HepG2 (cell line): ENCODE measurements around the gene SLC4A5.

Source experiments
- ATF1 ChIP-seq: IDR thresholded peaks from 2 replicates; pipeline ENCODE4 v1.6.1; 2016; ENCODE audit warnings: mild to moderate bottlenecking, control low read depth
- KDM5A ChIP-seq: fragments of 200-600 bp; sonication (generic); IDR thresholded peaks from 2 replicates; pipeline ENCODE4 v1.7.0; 2018; ENCODE audit warnings: antibody characterized with exemption, mild to moderate bottlenecking, low read length, borderline replicate concordance
- POLR2AphosphoS5 ChIP-seq: IDR thresholded peaks from 2 replicates; pipeline ENCODE4 v1.6.1; 2012; ENCODE audit warnings: low read depth, low read length
- YY1 ChIP-seq: IDR thresholded peaks from 2 replicates; pipeline ENCODE4 v1.6.1; 2011; ENCODE audit warnings: low read length, low read depth, moderate library complexity, mild to moderate bottlenecking; ENCODE audit not compliant: insufficient read depth, insufficient replicate concordance
- ZFX ChIP-seq: sonication (generic); formaldehyde crosslinking; IDR thresholded peaks from 2 replicates; pipeline ENCODE4 v1.4.0; 2020; ENCODE audit warnings: mild to moderate bottlenecking, low read depth, missing genetic modification reagents, moderate library complexity
- TF ChIP-seq, protein P1 (sequence below): fragments of 450-650 bp; IDR thresholded peaks from 2 replicates; pipeline ENCODE4 v1.6.1; 2017; ENCODE audit warnings: mild to moderate bottlenecking
- TF ChIP-seq, protein P2 (sequence below), 2 experiments: sonication (generic) in 1 of 2; formaldehyde crosslinking in 1 of 2; IDR thresholded peaks; 2 replicates each; pipeline versions ENCODE4 v1.5.1 to v1.6.1; 2011 to 2020; ENCODE audit warnings: borderline replicate concordance in 1 of 2, low read depth in 1 of 2, low read length in 1 of 2, mild to moderate bottlenecking in 1 of 2, missing genetic modification reagents in 1 of 2, moderate library complexity in 1 of 2
- TF ChIP-seq, protein P3 (sequence below): sonication (generic); formaldehyde crosslinking; IDR thresholded peaks from 2 replicates; pipeline ENCODE4 v1.4.0; 2020; ENCODE audit warnings: missing genetic modification reagents
- TF ChIP-seq, protein P4 (sequence below): sonication (generic); formaldehyde crosslinking; IDR thresholded peaks from 2 replicates; pipeline ENCODE4 v1.5.0; 2020; ENCODE audit warnings: mild to moderate bottlenecking, missing genetic modification reagents, moderate library complexity

DNA sequence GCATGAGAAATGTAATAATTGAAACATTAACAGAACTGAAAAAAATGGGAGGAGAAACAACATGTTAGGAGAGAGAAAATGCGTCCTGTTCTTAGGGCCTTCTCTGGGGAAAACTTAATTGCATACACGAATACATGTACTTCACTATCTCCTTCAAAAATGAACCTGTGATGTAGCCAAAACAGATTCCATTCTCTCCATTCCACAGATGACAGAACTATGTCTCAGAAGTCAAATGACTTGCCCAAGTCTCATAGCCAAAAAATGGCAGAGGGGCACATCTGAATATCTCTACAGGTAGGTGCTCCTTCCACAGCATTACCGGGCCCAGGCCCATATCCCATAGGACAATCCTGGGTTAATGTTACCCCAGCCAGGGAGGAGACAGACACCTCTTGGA, 40.8 kb upstream of the SLC4A5 start:
- TF ChIP-seq POLR2AphosphoS5: no peak
- no peak for TF ChIP-seq KDM5A
- TF ChIP-seq, protein P1, sequence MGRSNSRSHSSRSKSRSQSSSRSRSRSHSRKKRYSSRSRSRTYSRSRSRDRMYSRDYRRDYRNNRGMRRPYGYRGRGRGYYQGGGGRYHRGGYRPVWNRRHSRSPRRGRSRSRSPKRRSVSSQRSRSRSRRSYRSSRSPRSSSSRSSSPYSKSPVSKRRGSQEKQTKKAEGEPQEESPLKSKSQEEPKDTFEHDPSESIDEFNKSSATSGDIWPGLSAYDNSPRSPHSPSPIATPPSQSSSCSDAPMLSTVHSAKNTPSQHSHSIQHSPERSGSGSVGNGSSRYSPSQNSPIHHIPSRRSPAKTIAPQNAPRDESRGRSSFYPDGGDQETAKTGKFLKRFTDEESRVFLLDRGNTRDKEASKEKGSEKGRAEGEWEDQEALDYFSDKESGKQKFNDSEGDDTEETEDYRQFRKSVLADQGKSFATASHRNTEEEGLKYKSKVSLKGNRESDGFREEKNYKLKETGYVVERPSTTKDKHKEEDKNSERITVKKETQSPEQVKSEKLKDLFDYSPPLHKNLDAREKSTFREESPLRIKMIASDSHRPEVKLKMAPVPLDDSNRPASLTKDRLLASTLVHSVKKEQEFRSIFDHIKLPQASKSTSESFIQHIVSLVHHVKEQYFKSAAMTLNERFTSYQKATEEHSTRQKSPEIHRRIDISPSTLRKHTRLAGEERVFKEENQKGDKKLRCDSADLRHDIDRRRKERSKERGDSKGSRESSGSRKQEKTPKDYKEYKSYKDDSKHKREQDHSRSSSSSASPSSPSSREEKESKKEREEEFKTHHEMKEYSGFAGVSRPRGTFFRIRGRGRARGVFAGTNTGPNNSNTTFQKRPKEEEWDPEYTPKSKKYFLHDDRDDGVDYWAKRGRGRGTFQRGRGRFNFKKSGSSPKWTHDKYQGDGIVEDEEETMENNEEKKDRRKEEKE: no peak
- TF ChIP-seq, protein P2, sequence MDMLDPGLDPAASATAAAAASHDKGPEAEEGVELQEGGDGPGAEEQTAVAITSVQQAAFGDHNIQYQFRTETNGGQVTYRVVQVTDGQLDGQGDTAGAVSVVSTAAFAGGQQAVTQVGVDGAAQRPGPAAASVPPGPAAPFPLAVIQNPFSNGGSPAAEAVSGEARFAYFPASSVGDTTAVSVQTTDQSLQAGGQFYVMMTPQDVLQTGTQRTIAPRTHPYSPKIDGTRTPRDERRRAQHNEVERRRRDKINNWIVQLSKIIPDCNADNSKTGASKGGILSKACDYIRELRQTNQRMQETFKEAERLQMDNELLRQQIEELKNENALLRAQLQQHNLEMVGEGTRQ (IDR thresholded peaks at IDR 0.05; ENCODE audit: low read depth, low read length): no peak
- TF ChIP-seq, protein P2 (CRISPR knock-in tag; IDR thresholded peaks at IDR 0.05; ENCODE audit: borderline replicate concordance): no peak
- TF ChIP-seq ZFX (CRISPR knock-in tag): no peak
- TF ChIP-seq, protein P3, sequence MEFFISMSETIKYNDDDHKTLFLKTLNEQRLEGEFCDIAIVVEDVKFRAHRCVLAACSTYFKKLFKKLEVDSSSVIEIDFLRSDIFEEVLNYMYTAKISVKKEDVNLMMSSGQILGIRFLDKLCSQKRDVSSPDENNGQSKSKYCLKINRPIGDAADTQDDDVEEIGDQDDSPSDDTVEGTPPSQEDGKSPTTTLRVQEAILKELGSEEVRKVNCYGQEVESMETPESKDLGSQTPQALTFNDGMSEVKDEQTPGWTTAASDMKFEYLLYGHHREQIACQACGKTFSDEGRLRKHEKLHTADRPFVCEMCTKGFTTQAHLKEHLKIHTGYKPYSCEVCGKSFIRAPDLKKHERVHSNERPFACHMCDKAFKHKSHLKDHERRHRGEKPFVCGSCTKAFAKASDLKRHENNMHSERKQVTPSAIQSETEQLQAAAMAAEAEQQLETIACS (CRISPR knock-in tag): no peak
- TF ChIP-seq, protein P4, sequence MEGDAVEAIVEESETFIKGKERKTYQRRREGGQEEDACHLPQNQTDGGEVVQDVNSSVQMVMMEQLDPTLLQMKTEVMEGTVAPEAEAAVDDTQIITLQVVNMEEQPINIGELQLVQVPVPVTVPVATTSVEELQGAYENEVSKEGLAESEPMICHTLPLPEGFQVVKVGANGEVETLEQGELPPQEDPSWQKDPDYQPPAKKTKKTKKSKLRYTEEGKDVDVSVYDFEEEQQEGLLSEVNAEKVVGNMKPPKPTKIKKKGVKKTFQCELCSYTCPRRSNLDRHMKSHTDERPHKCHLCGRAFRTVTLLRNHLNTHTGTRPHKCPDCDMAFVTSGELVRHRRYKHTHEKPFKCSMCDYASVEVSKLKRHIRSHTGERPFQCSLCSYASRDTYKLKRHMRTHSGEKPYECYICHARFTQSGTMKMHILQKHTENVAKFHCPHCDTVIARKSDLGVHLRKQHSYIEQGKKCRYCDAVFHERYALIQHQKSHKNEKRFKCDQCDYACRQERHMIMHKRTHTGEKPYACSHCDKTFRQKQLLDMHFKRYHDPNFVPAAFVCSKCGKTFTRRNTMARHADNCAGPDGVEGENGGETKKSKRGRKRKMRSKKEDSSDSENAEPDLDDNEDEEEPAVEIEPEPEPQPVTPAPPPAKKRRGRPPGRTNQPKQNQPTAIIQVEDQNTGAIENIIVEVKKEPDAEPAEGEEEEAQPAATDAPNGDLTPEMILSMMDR (CRISPR knock-in tag): no peak
- no peak for TF ChIP-seq ATF1 (CRISPR knock-in tag)
- no peak for TF ChIP-seq YY1
